NCI-H1694 (cell line): ENCODE data around the gene DEAF1.

Source experiments
- DNase-seq: peaks from one replicate; lab custom pipeline; 2025; lab: John Stamatoyannopoulos, UW

Gene DEAF1

GRCh38 chr11:721247-721740 lies 26.3 kb upstream of the DEAF1 start:
- DNase-seq: no peak

DNA sequence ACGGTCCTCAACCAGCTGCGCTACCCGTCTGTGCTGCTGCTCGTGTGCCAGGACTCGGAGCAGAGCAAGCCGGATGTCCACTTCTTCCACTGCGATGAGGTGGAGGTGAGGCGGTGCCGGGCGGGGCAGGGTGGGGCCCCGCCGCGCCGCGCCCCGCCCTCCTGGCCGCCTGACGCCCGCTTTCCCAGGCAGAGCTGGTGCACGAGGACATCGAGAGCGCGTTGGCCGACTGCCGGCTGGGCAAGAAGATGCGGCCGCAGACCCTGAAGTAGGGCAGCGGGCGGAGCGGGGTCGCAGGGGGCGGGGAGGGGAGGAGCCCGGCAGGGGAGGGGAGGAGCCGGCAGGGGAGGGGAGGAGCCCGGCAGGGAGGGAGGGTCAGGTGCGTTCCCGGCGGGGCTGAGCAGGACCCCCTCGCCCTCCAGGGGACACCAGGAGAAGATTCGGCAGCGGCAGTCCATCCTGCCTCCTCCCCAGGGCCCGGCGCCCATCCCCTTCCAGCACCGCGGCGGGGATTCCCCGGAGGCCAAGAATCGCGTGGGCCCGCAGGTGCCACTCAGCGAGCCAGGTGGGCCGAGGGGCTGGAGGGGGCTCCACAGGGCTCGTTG lies 25.7 kb upstream of the DEAF1 start:
- no peak for DNase-seq

- DNase-seq: no peak
Measured at GRCh38 chr11:720017-720641, 25.1 kb upstream of the DEAF1 start.

DNA sequence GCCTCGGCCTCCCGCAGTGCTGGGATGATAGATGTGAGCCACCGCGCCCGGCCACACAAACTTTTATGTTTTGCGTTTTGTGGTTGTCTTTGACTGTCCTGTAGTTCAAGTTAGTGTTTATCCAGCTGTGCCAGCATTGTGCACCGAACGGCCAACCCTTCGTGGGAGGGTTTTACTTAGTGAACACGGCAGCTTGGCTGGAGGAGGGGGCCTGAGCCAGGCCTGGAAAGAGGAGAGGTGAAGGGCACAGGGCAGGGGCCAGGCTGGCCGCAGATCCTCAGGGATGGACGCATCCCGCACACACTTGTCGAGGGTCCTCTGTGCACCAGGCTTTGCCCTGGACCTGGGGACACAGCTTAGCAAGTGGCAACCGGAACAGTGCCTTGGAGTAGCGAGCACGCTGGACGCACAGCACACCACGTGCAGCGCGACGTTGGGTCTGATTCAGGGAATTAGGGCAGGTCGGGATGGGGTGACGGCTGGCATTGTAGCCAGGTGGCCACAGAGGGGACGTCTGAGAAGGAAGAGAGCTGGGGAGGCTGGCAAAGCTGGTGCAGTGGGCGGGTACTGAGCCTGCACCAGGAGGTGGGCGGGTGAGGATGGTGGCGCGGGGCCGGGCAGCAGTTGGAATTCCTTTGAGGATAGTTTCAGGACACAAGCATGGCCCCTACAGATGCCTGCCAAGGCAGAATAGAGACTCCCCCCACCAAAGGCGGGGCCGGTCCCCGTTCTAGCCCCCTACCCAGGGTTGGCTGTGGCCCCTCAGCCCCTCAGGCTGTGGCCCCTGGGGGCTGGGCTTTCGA lies 24.4 kb upstream of the DEAF1 start:
- DNase-seq: no peak

GRCh38 chr11:714436-714835 lies 19.4 kb upstream of the DEAF1 start:
- DNase-seq: no peak

GRCh38 chr11:709109-709997 lies 14.3 kb upstream of the DEAF1 start:
- DNase-seq: no peak

DNA sequence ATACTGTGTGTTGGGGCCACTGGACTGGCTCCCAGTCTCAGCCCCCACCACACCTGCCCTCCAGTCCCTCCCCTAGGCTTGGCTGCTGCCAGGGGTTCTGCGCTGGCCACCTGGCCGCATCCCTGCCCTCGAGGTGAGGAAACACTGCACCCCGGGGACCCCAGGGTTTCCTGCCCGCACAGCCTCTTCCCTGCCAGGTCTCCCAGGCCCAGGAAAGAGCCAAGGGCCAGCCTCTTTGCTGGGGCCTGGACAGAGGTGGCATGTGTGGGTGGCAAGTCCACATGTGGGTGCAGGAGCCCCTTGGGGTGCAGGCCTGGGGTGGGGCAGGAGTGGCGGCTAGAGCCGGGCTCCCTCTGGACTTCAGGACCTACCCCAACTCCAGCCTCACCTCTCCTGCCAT lies 13.5 kb upstream of the DEAF1 start:
- no peak for DNase-seq

- no peak for DNase-seq
Measured at GRCh38 chr11:707817-708420, 12.9 kb upstream of the DEAF1 start.

DNA sequence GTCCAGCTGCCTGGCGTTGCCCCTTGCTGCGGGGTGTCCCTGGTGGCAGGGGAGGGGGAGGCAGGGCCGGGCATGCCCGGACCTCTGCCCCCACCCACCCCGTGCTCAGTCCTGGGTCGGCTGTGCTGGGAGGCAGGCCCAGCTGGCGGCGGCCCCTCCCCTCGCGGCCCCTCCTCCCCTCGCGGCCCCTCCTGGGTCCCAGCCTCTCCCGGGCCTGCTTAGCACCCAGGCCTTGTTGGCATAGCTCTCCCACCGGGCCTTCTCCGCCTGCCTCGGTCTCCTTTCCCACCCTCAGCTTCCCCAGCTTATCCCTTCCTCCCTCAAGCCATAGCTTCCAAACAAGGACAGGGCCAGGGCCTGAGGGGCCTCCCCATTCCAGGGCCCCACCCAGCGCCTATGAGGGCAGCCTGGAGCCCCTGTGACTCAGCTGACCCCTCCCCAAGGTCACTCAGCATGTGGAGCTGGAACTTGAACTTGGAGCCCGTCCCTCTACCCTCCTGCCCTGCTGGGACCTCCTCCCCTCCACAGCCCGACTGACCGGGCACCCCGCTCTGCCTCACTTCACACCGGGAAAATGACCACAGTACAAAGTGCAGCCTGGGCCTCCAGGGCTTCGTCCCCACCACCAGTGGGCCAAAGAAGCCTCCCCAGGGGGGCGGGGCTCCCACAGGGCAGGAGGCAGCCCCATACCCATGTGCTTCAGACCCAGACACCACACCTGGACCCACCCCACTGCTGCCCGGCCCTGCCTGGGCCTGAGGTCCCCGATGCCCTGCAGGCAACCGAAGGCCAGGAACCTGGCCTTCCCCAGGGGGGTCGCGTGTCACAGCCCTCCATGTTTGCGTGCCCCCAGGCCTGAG lies 12.2 kb upstream of the DEAF1 start:
- no peak for DNase-seq

DNA sequence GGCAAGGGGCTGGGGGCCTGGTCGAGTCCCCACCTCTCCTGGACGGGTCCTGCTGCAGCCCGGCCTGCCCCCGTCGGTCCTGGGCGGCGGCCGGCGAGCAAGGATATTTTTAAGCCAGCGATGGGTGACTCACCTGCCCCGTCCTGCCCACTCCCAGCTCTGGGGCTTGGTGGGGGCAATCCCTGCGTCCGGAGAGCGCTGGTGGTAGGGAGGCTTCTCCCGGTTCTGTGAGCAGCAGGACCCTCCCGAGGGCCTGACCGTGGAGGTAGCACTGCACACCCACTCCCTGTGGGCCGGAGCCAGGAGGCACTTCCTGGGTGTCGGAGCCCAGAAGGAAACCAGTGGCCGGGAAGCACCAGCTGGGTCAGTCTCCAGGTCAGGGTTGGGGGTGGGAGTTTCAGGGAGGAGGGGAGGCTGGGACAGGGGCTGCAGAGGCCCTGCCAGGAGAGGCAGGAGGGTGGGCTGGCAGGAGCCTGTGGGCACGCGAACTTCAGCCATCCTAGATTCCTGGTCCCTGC lies 11.5 kb upstream of the DEAF1 start:
- no peak for DNase-seq

- no peak for DNase-seq
Measured at GRCh38 chr11:705646-706438, 10.8 kb upstream of the DEAF1 start, which contains the start of gene EPS8L2. Gene EPS8L2 (plus strand): TSS chr11:706231. CDS start chr11:709408, 3,177 bp downstream.

DNA sequence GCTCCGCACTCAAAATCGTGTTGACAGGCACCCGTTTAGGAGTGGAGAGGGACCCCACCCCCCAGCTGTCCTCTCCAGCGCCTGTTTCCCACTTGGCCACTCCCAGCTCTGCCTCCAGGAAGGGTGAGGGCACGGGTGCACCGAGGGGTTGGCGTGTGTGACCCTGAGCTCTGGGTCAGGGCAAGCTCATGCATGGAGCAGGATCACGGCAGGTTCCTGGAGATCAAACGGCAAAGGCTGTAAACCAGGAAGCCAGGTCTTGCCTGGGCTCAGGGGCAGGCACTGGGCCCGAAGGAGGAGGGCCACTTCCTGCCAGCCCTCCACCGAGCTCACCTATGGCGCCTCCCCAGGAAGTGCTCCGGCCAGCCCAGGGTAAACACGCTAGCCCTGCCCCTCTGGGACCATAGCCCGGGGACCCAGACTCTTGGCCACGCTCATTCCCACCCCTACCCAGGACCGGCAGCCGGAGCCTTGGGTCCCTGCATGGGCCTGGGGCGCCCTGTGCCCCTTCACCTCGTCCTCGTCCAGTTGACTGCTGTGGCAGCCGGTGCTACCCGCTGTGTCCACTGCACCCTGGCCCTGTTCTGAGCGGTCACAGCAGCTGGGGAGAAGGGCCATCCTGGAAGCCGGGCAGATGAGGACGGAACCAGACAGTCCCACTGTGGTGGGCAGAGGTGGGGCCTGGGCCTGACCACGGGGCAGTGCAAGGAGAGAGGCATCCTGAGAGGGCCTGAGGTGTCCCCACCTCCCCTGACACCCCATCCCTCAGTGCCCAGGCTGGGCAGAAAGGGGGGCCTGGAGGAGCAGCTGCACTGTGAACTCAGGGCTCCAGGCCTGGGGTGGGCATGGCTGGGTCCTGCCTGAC lies 10.0 kb upstream of the DEAF1 start:
- no peak for DNase-seq

DNA sequence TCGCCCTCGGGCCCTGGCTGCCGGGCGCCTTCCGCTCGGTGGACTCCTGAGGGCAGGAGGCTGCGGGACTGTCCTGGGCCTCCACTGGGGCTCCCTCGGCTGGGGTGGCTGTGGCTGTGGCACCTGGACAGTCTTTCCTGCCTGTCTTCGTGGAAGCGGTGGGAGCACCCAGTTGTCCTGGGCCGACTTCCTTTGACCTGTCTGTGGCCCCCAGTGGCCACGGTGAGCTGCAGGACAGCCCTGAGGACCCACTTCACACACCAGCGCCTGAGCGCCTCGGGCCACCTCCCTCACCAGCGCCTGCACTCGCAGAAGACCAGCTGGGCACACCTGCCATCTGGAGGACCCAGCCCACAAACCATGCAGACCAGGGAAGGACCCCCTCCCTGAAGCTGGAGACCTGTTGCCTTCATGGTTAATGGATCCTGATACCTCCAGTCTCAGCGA lies 9.2 kb upstream of the DEAF1 start:
- no peak for DNase-seq

- no peak for DNase-seq
Measured at GRCh38 chr11:703506-703905, 8.5 kb upstream of the DEAF1 start.

DNA sequence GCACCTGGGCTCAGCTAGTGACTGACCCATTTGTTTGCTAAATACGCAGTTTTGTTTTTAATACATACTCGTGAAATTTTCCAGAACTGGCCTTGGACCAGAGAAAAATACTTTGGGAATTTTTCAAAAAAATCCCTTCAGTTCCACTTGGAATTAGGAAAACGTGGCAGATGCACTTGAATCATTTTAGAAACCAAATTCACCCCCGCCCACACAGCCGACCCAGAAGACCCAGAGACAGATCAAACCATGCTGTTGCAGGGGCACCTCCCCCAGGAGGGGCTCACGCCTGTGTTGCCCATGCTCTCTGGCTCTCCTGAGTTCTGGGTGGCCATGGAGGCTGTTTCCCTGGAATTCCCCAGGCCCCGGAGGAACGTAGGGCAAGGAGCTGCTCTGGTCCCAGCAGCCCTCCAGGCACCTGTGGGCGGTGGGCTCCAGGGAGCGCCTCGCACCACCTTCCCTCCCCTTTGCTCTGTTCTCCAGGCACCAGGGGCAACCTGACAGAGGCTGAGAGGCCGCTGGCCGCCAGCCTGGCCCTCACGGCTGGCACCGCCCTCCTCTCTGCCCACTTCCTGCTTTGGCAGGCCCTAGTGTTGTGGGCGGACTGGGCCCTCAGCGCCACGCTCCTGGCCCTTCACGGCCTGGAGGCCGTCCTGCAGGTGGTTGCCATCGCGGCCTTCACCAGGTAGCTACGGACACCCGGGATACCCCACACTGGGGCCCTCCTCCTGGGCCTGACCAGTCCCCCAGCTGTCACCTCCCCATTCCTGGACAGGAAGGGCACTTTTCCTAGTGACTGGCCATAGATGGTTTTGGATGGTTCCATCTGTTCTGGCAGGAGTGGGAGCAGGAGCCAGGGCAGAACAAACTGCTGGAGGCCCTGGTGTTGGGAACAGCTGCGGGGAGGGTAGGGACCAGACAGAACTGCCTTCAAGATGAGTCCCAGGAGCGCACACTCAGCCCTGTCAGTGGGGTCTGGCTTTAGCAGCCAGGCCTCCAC lies 7.7 kb upstream of the DEAF1 start:
- no peak for DNase-seq

GRCh38 chr11:701741-702461 lies 6.9 kb upstream of the DEAF1 start:
- no peak for DNase-seq

DNA sequence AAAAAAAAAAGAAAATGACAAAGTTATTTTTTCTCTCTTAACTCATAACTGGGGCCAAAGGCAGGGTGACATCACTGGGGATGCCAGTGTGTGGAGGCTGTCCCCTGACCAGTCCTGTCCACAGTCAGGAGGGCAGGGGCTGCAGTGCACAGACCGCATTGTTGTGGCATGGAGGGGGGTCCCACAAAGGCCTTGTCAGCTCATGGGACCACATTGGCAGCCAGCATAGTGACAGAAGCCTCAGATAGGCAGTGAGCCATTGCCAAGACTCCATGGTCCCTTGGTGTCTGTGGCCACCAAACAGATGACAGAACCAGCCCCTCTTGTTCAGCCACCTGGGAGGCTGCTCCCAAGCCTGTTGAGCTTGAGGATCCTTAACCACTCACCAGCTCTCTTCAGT lies 4.7 kb upstream of the DEAF1 start:
- DNase-seq: no peak
